Activated CD4-positive, alpha-beta T cell treated with anti-CD3 and anti-CD28 coated beads, Interleukin-2, Interleukin-4, amounts not matched to agents 100 ng/mL and 50 ng/mL, durations not matched to agents 16 hours and 8 hours (primary cell): ENCODE measurements around the gene XXYLT1.

Experiments used
- DNase-seq: peaks from one replicate; pipeline ENCODE4 v3.0.0-alpha.2; 2020; ENCODE audit warnings: low spot score

The XXYLT1 gene

DNA sequence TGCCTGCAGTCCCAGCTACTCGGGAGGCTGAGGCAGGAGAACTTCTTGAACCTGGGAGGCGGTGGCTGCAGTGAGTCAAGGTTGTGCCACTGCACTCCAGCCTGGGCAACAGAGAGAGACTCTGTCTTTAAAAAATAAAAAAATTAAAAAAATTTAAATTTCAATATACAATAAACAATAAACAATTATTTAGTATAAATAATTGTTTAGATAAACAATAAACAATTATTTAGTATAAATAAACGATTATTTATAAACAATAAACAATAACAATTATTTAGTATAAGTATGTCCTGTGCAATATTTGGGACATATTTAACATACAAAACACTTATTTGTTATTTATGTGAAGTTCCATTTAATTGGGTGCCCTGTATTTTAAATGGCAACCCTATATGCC is 119.6 kb downstream of the XXYLT1 start:
- no peak for DNase-seq

DNA sequence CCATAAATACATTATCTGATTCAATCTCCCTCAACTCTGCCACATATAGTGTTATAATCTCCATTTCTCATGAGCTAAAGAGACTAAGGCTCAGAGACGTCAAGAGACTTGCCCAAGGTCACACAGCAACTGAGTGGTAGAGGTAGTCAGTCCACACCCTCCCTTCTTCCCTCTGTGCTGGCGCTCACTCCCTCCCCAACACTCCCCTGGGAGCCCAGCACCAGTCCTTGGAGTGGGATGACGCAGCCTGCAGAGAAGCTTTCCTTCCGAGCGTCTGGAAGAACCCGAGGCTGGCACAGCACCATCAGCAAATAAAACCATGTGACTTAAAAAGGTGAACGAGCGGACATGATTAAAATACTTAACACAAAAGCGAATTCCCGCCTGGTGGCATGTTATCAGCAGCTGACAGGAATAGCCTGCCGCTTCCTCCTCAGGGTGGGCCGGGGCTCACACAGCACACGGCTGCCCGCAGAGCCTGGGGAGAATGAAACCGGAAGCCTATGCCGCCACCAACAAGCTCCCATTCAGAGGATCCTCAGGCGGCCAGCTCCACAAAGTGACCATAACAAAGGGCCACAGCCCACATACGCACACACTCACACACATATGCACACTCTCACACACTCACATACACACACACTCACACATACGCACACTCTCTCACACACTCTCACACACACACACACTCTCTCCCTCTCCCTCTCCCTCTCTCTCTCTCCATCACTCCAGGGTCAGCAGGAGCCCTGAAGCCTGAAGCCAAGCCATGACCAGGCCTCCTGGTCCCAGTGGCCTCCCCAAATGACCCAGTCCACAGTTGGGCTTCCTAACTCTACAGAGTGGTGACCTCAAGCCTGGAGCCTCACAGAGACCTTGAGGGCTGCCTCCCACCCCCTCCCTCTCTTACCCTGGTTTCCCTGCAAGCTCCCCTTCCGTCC is 120.5 kb downstream of the XXYLT1 start:
- DNase-seq: no peak

DNA sequence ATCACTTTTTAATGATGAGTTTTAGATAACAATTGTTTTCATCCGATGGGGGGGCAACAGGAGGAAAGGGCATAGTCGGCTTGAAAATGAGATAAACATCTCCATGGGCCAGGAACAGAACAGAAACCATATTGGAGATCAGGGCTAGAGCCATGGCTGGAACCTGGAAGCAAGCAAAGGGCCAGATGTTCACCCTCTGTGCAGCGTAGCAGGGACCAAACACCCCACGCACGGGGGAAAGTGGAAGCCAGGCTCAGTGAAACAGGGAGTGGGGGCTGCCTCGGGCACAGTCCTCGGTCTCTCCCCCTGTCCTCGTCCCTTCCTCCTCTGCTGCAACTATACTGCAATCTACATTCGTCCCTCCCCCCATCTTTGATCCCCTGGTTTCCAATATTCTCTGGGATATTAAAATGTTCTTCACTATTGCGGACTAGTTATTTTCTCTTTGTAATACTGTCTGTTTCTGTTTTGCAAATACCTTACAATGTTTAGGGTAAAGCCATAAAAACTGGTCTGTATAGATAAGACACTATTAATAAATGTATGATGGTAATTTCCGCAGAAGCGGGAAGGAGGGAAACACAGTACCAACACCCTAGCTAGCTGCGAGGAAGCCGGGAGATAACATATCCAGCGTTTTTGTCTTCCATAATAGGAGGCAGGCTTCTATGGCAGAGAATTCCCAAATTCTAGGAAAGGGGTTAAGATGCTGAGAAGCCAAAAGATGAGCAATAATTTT is 121.5 kb downstream of the XXYLT1 start:
- no peak for DNase-seq

DNA sequence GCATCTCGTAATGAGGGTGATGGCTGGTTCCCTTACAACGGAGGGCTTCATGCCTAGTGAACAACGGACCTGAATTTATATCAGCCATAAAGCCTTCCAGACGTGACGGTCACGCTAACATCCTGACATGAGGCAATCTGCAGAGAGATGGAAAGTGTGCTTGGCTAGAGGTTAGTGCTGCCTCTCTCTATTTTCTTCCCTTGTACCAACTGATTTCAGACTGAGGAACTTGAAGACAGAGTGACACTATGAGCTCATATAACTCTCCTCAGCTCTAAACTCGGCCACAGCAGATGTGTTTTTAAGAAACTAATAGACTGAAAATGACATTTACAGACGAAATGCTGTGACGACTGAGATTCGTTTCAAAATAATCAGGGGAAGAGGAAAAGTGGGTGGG is 122.4 kb downstream of the XXYLT1 start:
- DNase-seq: no peak

DNA sequence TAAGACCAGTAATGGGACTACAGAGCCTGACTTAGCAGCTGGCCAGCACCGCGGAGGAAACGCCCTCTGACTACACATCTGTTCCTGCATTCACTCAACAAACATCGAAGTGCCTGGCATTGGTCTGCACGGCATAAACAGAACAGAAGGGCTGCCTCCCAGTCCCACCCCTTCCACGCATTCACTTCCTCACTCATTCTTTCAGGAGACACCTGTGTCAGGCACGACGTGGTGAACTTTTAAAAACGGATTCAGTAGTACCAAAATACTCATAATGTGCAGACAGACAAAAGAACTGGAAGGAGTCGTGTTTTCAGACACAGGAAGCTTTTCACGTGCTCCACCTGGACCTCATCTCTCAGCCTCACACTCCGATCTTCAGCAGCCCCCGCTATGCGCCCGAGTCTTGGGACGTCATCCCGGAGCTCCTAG is 123.3 kb downstream of the XXYLT1 start:
- DNase-seq: peak; percentile 48

DNA sequence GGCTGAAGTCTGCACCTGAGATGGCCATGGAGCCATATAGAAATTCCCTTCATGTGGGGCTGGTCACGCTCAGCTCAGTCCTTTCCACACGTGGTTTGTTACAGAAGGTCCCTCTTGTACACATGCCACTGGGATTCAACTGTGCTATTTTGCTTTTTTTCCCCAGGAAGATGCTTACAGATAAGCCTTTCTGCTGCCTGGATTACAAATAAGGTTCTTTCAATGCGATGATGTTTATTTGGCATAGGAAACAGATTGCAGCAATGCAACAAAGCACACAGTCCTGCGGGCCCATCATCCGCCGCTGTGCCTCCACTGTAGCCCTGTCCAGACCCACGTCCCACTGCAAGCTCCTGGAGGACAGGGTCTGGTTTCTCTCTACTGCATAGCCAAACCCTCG is 124.8 kb downstream of the XXYLT1 start:
- no peak for DNase-seq

DNA sequence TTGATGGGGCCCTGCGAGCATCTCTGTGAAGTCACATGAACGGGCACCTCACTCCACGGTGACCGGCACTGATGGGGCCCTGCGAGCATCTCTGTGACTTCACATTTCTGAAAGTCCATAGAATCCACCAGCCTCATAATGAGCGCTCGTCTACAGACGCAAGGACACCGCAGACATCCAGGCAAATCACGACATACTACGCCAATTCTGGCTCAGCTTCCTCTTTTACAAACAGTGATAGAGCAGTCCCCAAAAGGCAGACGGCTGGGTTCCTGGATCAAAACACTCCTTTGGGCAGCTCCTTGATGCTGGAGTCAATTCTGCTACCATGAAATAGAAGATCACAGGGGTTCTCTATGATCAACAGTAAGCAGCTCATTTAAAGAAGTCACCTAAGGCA is 125.4 kb downstream of the XXYLT1 start:
- no peak for DNase-seq

DNA sequence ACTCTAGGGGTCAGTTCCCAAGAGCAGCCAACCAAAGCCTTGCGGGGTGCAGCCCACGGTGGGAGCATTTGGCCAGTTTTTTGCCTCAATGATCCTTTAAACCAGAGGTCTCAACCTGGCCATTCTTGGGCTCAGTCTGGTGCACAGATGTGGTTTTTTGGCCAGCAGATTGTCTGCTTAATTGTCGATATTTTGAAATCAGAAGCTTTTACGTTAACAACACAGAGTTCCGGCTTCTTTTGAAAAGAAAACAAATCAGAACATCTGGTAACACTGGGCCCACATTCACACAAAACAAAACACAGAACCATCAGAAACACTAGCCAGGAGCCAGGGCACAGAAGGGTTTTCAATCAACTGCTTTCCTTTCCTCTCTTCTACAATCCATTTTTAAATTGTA is 127.7 kb downstream of the XXYLT1 start:
- DNase-seq: no peak

DNA sequence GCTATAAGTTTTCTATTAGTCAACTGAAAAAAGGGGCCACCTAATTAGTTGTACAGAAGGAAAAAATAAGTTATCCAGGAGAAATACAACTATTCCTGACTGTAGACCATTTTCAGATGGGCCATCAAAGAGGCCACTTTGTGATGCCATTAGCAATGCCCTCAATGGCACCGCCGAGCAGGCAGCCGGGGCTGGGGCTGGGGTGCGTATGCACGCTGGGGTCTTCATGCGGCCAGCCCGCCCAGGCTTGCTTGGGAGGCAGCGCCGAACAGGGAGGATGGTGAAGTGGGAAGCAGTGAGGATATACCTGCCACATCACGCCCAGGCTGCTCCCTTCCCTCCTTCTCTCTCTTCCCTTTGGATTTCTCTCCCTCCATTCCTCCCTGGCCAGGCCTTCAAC is 128.4 kb downstream of the XXYLT1 start:
- DNase-seq: no peak

DNA sequence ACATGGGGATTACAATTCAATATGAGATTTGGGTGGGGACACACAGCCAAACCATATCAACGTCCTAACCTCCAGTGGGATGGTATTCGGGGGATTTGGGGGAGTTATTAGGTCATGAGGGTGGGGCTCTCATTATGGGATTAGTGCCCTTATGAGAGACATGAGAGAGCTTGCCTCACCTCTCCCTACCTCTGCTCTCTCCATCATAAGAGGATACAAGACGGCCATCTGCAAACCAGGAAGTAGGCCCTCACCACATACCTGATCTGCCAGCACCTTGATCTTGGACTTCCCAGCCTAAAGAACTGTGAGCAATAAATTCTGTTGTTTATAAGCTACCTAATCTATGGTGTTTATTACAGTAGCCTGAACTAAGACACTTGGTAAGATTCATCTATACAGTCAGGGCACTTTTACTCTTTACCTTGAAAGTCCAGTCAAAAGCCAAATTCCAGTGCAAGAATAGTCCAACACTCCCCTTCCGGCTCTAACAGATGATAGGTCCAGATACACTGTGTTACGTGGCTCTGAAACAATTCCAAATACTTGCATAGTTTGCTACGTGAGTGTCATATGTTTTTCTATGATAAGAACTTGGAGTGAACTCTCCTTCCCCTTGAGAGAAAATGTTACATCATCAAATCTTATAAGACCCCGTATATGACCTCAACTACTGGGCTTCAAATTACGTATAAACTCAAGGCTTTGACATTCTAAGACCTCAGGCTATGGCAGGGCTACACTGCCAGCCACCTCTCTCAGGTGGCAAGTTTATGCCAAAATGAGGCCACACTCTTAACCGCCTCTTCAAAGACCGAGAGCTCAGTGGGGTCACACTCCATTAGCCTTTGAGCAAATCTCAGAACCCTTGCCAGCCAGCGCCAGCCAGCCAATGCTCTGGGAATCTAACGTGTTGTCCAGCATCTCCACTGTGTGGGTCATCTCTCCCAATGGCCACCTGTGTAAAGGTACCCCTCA is 129.9 kb downstream of the XXYLT1 start:
- DNase-seq: no peak

DNA sequence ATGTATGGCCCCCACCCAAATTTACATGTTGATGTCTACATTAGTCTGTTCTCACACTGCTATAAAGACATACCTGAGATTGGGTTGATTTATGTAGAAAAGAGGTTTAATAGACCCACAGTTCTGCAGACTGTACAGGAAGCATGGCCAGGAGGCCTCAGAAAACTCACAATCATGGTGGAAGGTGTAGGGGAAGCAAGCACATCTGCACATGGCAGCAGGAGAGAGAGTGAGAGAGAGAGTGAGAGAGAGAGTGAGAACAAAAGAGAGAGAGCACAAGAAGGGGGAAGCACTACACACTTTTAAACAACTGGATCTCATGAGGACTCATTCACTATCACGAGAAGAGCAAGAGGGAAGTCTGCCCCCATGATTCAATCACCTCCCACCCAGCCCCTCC is 130.5 kb downstream of the XXYLT1 start:
- no peak for DNase-seq

DNA sequence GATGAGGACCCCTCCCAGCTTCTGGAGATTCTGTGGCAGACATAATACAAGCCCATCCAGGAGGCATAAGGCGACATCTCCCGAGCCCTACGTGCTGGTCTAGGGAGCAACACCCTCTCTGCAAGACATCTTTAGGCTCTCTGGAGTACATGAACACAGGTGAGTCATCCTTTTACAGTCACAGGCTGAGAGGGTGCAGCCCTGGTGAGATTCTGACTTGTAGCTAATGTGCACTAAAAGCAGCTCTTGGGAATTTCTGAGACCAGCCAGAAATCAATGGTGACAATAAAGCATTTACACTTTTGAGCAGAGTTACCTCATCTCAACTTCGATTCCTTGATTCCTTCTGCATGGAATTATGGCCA is 131.1 kb downstream of the XXYLT1 start:
- DNase-seq: no peak

DNA sequence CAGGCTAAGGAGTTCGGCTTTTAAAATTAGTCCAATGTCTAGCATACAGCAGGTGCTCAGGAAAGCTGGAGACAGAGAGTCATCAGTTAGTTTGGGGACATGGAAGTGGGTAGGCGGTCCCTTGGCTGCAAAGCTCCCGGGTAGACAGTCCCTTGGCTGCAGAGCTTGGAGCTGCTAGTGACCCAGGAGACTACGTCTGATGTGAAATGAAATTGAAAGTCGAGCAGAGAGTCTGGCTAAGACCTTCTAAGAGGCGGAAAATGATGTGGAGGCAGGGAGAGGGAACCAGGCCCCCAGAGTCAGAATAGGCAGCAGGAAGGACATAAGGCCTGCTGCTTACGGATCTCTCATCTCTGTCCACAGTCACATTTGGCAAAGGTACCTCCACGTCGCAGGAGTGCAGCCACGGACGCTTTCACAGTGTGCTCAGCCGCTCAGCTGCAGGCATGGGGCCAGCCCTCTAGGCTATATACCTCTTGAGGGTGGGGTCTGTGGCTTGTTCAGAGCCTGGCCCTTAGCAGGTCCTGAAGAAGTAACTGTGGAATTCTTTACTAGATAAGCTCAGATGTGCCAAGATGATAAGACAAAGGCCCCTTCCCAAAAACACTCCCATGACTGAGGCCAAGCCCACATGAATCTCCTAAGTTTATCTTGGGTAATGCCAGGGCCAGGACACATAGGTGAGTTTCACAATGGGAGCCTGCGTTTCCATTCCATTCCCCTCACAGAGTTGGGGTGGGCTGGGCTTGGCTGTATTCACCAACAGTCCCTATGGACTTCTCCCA is 131.7 kb downstream of the XXYLT1 start:
- DNase-seq: no peak

DNA sequence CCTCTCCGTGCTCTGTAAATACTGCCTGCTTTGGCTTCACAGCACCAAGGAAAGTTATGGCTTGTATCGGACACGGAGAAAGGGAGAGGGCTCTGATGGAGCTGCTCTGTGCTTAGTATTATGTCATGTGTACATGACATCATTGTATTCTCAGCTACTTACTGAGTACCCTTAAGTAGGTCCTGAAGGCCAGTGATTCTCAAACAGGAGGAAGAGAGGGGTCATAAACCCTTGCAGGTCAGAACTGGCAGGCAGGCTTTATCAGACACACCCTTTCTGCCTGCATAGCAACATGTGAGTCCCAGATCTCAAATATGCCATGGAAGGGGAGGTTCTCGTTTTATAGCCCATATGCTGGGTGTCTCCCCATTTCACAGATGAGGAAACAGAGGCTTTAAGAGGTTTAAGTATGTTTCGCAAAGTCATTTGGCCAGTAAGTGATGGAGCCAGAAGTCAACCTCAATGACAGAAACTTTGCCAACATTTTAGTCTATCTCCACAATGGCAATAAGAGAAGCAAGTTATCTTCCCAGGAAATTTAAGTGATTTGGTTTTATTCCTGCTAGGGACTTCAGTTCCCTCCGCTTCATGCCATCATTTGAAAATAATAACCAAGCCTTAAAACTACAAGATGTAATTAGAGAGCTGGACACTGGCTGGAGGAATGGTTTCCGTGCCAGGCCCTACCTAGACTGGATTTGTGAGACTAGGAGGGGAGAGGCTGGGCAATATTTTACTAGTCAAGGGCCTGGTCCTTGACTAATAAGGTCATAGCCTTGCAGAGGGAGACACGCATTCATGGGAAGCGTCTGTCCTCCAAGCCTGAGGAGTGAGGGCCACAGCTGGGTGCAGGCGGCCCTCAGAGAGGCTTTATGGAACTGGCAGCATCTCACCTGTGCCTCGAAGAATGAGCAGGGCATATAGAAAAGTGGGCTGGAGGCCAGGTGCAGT is 133.0 kb downstream of the XXYLT1 start:
- no peak for DNase-seq

DNA sequence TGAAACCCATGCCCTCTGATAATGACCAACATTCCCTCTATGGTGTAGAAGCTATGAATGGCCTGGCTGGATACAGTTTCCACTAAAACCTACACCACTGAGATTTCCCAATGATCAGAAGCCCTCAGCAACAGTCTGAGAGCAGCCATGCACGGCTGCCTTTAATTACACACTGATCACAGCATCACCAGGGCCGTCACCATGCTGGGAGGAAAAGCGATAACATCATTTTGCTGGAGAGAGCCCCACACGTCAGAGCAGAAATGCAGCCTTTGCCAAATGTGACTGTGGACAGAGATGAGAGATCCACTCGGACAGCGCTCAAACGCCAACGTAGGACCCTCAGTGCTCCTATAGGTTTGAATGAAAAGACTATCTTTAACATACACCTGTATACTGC is 135.0 kb downstream of the XXYLT1 start:
- no peak for DNase-seq

DNA sequence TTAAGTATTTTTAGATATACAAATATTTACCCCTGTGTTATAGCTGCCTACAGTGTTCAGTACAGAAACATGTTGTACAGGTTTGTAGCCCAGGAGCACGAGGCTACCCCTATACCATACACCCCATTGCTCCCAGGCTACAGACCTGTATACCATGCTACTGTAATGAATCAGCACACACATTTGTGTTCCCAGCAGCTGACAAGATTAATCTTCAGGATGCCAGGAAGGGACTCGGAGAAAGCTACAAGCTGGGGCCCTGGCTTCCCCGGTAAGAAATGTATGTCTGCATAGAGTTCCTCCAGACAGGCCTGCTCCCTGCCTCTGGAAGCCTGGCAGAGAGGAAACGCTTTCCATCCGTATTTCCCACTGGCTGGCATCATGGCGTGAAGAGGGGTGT is 136.5 kb downstream of the XXYLT1 start:
- DNase-seq: no peak

DNA sequence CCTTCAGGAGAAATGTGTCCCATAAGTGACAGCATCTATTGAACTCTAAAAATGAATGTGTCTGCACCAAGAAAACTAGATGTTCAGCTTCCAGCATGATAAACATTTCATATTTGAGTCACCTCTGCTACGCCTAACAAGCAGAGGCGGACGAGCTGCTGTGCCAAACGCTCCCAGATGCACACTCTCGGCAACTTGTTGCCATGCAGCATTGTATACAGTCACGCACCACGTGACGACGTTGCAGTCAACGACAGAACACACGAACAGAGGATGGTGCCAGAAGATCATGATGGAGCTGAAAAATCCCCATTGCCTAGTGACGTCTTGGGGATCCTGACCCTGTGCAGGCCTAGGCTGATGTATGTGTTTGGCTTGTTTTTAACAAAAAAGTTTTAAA is 137.5 kb downstream of the XXYLT1 start:
- DNase-seq: peak; percentile 77

DNA sequence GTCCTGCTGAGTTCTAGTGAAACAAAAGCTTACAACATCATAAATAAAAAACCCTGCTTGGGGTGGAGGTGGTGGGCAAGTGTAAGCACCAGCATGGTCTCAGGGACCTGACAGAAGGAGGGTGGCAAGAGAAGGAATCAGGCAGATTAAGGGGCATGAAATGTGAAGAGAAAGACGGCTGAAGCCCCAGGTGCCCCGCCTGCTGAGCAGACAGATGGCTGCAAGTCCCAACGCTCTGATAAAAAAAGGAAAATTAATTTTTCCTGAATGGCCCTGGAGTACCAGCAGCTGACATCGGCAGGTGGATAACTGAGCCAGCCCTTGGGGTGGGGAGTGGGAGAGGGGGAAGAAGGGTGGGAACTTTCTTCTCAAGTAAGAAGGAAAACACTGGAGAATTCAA is 137.9 kb downstream of the XXYLT1 start:
- no peak for DNase-seq

DNA sequence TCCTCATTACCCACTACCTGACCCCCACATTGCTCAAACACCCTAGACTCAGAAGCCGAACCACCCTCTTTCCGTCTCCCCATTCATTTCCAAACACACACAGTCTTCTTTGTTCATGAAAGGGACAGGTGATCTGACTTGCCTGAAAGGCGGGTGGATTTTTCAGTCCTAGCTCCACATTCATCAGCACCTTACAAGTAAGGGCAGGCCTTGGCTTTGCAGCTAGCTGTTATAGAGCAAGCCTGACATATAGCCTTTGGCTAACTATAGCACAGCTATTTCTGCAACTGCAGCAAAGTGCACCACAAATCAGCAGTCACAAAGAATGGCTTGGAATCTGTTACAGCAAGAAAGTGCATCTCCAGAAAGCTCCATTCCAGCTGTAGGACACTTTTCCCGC is 139.8 kb downstream of the XXYLT1 start:
- no peak for DNase-seq
